ENCODE measurements around the gene SPEM3.

The SPEM3 gene

GRCh38 chr17:7428557-7428956 lies at the start of gene SPEM3:
Gene SPEM3 (plus strand): TSS chr17:7428857. CDS start chr17:7428903, 46 bp downstream.
- no peak for DNase-seq

- no peak for DNase-seq
These were observed 49.5 kb upstream of the SPEM3 start for GRCh38 chr17:7379134-7379533.

GRCh38 chr17:7380321-7380720 lies 48.3 kb upstream of the SPEM3 start:
- no peak for DNase-seq

DNA sequence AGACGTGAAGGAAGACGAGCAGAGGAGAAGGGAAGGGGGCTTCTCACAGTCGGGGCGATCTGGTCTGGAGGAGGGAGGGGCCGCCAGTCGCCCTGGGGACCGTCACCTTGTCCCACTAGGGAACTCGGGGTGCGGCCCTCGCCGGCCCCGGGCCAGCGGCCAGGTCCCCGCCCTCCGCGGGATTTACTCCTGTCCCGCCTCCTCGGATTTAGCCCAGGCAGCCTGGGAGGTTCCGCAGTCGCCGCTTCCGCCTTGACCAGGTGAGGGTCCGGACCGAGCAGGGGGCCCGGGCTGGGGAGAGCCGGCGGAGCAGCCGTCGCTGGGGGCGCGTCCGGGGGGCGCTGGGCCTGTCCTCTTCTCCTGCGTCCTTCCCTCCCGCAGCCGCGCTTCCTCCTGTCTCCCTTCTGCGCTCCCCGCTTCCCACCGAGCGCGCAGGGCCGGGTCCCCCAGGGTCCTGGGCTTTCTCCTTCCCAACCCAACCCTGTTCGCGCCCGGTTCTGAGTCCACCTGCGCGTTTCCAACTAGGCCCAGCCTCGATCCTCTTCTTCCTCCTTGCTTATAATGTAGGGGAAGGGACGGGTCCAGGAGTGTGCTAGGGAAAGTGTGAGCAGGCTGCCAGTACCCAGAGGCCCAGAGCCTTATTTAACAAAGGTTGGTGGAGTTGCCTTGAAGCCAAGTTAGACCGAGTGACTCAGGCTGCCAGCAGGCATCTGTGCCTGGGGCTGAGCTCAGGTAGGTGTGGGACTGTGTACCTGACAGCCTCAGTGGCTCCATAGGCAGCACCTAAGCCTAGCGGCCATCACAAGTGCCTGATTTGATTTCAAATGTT lies 47.6 kb upstream of the SPEM3 start, which contains the start of gene TNK1:
Gene TNK1, plus strand, starts transcription at position 235 of the 829 bp plus-strand sequence. CDS start 1,838 bp downstream, outside the sequence.
- DNase-seq, result peak in 1 of 2 experiments; percentile 48

DNA sequence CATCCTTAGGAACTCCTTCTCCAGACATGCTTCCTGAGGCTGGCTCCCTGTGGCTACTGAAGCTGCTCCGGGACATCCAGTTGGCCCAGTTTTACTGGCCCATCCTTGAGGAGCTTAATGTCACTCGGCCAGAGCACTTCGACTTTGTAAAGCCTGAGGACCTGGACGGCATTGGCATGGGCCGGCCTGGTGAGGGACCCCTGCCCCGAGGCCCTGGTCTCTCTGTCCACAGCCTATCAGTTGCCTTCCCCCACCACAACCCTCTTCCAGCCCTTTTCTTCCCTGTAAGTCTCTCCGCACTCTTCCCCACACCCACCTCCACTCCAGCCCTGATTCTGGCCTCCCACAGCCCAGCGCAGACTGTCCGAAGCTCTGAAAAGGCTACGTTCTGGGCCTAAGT lies 45.8 kb upstream of the SPEM3 start:
- DNase-seq, result no peak

DNA sequence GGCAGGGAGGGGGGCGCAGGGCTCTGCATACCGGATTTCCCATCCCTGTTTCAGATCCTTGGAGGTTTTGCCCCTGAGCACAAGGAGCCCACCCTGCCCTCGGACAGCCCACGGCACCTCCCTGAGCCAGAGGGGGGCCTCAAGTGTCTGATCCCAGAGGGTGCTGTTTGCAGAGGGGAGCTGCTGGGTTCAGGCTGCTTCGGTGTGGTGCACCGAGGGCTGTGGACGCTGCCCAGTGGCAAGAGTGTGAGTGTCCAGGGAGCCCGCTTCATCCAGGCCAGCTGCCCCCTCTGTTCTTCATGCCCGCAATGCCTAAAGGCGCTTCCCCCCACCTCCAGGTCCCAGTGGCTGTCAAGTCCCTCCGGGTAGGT lies 45.3 kb upstream of the SPEM3 start:
- no peak for DNase-seq

- peak in 1 of 2 experiments; percentile 76 for DNase-seq
These were observed 44.7 kb upstream of the SPEM3 start for GRCh38 chr17:7383742-7384488.

DNA sequence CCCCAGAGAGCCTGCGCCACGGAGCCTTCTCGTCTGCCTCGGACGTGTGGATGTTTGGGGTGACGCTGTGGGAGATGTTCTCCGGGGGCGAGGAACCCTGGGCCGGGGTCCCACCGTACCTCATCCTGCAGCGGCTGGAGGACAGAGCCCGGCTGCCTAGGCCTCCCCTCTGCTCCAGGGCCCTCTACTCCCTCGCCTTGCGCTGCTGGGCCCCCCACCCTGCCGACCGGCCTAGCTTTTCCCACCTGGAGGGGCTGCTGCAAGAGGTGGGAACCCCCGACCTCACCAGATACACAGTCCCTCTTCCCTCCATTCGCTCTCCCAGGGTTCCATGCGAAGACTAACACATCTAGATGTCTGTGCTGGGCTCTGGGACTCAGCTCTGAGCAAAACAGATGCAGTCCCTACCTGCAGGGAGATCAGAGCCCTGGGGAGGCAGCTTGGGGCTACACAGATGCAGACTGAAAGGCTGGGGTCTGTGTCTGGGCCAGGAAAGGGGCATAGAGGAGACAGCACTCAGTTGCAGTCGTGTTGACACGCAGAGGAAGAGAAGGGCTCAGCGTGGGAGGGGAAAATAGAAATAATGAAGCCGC lies 44.1 kb upstream of the SPEM3 start:
- no peak for DNase-seq

DNA sequence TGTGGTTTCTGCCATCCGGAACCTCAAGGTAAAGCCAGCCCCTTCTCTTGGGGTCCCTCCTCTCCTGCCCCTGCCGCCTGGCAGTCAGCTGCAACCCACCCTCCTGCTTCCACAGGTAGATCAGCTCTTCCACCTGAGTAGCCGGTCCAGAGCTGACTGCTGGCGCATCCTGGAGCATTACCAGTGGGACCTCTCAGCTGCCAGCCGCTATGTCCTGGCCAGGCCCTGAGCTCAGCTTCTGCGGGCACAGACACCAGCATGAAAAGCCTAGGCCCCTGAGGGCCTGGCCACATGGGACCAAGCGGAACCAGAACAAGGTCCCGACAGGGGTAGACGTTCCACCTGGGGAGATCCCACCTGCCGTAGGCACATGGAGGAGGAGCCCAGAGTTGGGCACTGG lies 39.8 kb upstream of the SPEM3 start:
- DNase-seq, result no peak

GRCh38 chr17:7389924-7390910 lies 38.4 kb upstream of the SPEM3 start:
- no peak for DNase-seq

DNA sequence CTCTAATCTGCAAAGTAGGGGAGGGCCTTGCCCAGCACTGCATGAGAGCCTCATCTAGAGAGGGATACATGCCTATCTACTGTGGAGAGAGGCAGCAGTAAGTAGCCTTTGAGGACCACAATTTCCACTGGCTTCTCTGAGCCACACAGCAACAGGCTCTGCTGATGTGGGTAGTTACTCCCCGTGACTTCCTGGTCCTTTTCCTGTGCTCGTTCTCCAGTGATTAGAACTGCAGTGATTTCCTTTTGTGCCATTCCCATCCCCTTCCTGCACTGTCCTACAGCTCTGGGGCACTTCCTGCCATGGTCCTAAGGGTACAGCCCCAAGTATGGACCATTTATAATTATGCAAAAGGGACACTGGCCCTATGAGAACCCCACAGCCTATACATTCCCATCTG lies 37.4 kb upstream of the SPEM3 start:
- no peak for DNase-seq

- peak in 1 of 2 experiments; percentile 32 for DNase-seq
These were observed 35.7 kb upstream of the SPEM3 start for GRCh38 chr17:7392696-7393612.

GRCh38 chr17:7393613-7394451 lies 34.8 kb upstream of the SPEM3 start:
- peak in 1 of 2 experiments; percentile 77 for DNase-seq

DNA sequence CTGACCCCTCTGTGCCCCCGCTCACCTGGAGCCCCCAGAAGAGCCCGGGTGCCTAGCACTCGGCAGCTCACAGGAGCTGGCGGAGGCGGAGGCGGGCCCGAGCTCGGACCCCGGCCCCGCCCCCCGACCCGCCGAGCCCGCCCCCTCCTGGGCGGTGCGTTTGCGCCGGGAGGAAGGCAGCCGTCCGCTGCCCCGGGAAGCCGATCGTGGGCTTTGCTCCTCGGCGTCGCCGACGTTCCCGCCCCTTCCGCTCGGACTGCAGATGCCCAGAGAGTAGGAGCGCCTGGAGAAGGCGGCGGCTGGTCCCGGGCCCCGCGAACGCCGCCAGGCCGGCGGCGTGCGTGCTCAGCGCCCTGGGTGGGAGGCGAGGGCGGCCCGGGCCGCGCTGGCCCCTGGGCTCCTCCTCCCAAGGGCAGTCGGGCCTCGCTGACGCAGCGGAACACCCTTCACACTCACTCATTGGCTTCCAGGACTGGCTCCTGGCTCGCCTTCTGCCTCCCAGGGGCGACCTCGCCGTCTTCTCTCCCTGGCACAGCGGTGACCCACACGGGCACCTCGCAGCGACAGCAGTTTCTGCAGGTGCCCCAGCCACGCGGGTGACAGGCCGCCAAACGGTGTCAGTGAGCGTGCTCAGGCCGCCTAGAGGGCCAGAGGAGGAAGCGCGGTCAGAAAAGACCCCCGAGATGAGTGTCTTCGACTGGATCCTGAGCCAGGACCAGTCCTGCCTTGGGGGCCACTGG lies 34.0 kb upstream of the SPEM3 start, which contains the start of gene PLSCR3:
Gene PLSCR3, minus strand, starts transcription at position 74 of the 740 bp plus-strand sequence. CDS start 415 bp downstream, outside the sequence.
- peak; percentile 65 to 82 for DNase-seq

DNA sequence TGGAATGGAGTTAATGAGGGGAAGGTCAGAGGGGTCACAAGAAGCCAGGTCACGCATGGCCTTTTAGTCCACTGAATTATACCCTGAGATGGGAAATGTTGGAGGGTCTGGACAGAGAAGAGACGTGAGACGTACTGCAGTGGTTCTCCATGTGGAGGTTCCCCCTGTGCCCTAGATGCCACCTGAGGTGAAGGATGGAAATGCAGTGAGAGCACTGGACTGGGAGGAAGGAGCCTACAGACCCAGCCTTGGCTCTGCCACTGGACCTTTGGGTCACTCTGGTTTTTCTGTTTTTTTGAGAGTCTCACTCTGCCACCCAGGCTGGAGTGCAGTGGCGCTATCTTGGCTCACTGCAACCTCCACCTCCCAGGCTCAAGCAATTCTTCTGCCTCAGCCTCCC lies 32.5 kb upstream of the SPEM3 start:
- DNase-seq, result no peak

- no peak for DNase-seq
These were observed 30.0 kb upstream of the SPEM3 start for GRCh38 chr17:7398612-7399011.

DNA sequence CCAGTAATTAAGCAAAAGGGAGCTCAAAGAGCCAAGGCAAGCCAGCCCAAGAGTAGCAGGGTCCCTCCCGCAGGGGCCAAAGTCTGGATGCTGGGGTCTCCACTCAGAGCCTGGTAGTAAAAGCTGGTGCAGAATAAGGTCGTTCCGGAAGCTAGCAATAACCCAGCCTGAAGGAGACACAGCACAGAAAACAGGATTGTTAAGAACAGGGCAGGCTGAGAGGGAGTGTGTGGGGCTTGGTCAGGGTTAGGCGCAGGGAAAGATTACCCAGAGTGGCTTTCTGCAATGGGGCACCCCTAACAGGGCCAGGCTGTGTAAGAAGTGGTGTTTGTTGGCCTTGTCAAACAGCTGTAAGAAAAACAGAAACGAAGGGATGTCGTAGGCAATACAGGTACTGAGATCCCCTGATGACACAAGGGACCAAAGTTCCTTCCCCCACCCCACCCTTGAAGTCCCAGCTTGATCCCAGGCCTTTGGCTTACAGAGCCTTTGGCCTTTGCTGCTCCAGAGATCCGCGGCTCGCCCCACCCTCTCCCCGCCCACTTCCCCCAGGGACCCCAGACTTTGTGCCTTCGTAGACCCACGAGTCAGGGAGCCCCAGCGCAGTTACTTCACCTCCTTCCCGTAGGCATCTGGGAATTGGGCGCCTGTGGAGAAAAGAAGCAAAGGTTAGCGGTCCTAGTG lies 25.5 kb upstream of the SPEM3 start:
- DNase-seq, result peak in 1 of 2 experiments; percentile 46

DNA sequence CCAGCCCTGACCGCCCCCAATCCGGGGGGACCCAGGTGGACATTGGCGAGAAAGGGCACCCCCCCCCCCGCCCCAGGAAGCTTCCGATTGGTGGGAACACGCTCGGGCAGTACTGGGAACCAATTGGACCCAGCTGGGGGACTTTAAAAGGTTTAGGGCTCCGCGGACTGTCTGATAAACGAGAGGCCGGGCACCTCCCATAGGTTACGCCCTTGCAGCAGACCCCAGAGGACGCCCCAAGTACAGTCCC lies 25.0 kb upstream of the SPEM3 start:
- DNase-seq, result peak in 1 of 2 experiments; percentile 45
